GM10847 (cell line): ENCODE data around the gene TMEM163.

Source experiments
- POLR2A ChIP-seq: IDR thresholded peaks from 2 replicates; pipeline ENCODE4 v1.6.1; 2011; ENCODE audit not compliant: insufficient read length; ENCODE audit errors: extremely low read depth

The TMEM163 gene

GRCh38 chr2:134408386-134408785, 310.4 kb downstream of the TMEM163 start:
- TF ChIP-seq POLR2A, result no peak

GRCh38 chr2:134407154-134407890, 311.5 kb downstream of the TMEM163 start:
- TF ChIP-seq POLR2A, result no peak

- TF ChIP-seq POLR2A, result no peak
These were observed 312.1 kb downstream of the TMEM163 start for GRCh38 chr2:134406736-134407135.

- no peak for TF ChIP-seq POLR2A
These were observed 312.5 kb downstream of the TMEM163 start for GRCh38 chr2:134406311-134406710.
